CD8-positive, alpha-beta memory T cell (primary cell): ENCODE results near the gene ZBP1. TPM values are rescaled to one million over a fixed set of nuclear protein-coding genes. Genes with fewer than 3 reads are reported as not detected.

Experiments used
- CTCF ChIA-PET: fragments of 350-600 bp; sonication (Branson Sonifier 250); formaldehyde crosslinking; loops from one replicate; lab custom pipeline; 2021; ENCODE audit warnings: antibody characterized with exemption; lab: Charles Lee
- POLR2A ChIA-PET: fragments of 350-600 bp; sonication (Branson Sonifier 250); formaldehyde crosslinking; loops from one replicate; lab custom pipeline; 2021; ENCODE audit warnings: antibody characterized with exemption; lab: Charles Lee
- DNase-seq, 5 donors: peaks; one replicate each; pipeline versions ENCODE4 v3.0.0 to v3.0.0-alpha.2; 2020 to 2022; ENCODE audit warnings: mixed read lengths in 1 of 5
- H3K27ac ChIP-seq: one replicate; pipeline ENCODE4 v1.7.0; 2013; ENCODE audit warnings: low read depth, mild to moderate bottlenecking, low read length, moderate library complexity
- H3K27me3 ChIP-seq: 2 replicates; pipeline ENCODE4 v1.7.0; 2013; ENCODE audit warnings: low read length, mild to moderate bottlenecking; ENCODE audit not compliant: insufficient read depth, poor library complexity, severe bottlenecking
- H3K36me3 ChIP-seq: 2 replicates; pipeline ENCODE4 v1.7.0; 2013; ENCODE audit warnings: mild to moderate bottlenecking, low read length, moderate library complexity; ENCODE audit not compliant: insufficient read depth
- H3K4me1 ChIP-seq: 2 replicates; pipeline ENCODE4 v1.7.0; 2013; ENCODE audit warnings: mild to moderate bottlenecking, low read length, moderate library complexity; ENCODE audit not compliant: insufficient read depth
- H3K4me3 ChIP-seq: 2 replicates; pipeline ENCODE4 v1.7.0; 2013; ENCODE audit warnings: mild to moderate bottlenecking, low read length
- H3K9me3 ChIP-seq: 2 replicates; pipeline ENCODE4 v1.7.0; 2013; ENCODE audit warnings: mild to moderate bottlenecking, low read length
- H3K27ac Mint-ChIP-seq, 8 donors: one replicate each; pipeline ENCODE4 v1.8.0; 2020 to 2021; ENCODE audit warnings: mixed read lengths in 8 of 8, mild to moderate bottlenecking in 6 of 8, inconsistent platforms in 3 of 8, moderate library complexity in 3 of 8
- H3K27me3 Mint-ChIP-seq, 2 donors: one replicate each; pipeline ENCODE4 v1.8.0; 2020 to 2021; ENCODE audit warnings: mixed read lengths in 2 of 2, mild to moderate bottlenecking in 1 of 2, moderate library complexity in 1 of 2
- H3K36me3 Mint-ChIP-seq, 3 donors: one replicate each; pipeline ENCODE4 v1.8.0; 2020 to 2021; ENCODE audit warnings: mixed read lengths in 3 of 3, inconsistent platforms in 1 of 3, mild to moderate bottlenecking in 1 of 3
- H3K4me1 Mint-ChIP-seq, 3 donors: one replicate each; pipeline ENCODE4 v1.8.0; 2020 to 2021; ENCODE audit warnings: mixed read lengths in 3 of 3, inconsistent platforms in 1 of 3, mild to moderate bottlenecking in 1 of 3
- H3K4me3 Mint-ChIP-seq, 7 donors: one replicate each; pipeline ENCODE4 v1.8.0; 2020 to 2021; ENCODE audit warnings: mixed read lengths in 7 of 7, mild to moderate bottlenecking in 6 of 7, moderate library complexity in 4 of 7, inconsistent platforms in 2 of 7
- H3K9me3 Mint-ChIP-seq, 5 donors: one replicate each; pipeline ENCODE4 v1.8.0; 2020 to 2022; ENCODE audit warnings: mixed read lengths in 5 of 5, mild to moderate bottlenecking in 3 of 5, moderate library complexity in 2 of 5, inconsistent platforms in 1 of 5
- polyA plus RNA-seq: library from polyadenylated mRNA; unstranded; fragments of 300-500 nt; fragmentation: Illumina TruSeq; gene quantifications from one replicate; pipeline ENCODE4 v1.2.3, GENCODE V29; 2021
- total RNA-seq, 2 experiments: library from RNA; stranded (reverse); gene quantifications; one replicate each; pipeline ENCODE4 v1.2.3, GENCODE V29; 2021

The ZBP1 gene
- total and polyA plus RNA-seq, 3 experiments from 2014 or later: 1.8 to 14.6 (median 2.4) TPM

DNA sequence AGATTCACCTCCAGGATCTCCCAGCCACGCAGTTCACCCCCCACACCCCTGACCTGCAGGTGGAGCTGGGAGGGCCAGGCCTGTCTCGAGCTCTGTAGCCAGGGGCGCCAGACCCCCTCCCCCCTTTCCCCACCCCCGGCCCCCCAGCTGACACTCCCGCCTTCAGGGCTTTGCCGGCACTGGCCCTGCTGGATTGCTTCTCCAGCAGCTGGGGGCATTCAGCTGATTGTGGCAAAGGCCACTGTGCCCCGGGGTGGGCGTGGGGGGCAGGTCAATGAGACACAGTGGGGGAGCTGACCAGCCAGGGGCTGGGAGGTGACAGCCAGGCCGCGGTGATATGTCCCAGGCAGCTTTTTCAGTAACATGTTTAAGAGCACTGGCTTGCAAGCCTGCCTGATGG lies 22.2 kb downstream of the ZBP1 start:
- Mint-ChIP-seq H3K36me3 (no peaks in the 10 kb centered on the region), H3K4me1 (peaks cover 0 to 31% (median 6%) of the 10 kb centered on the region in 3 donors), H3K4me3 (no peak overlapping the region), H3K9me3 (no peaks in the 10 kb centered on the region), H3K27ac (peak overlapping the region in 2 of 8 donors; percentile 24 to 29), H3K27me3 (peaks cover 0 to 12% of the 10 kb centered on the region in 2 donors)
- Histone ChIP-seq H3K4me3 (no peak overlapping the region), H3K36me3 (no peaks in the 10 kb centered on the region), H3K4me1 (peaks cover 7% of the 10 kb centered on the region), H3K27ac (no peak overlapping the region), H3K9me3 (no peaks in the 10 kb centered on the region), H3K27me3 (no peaks in the 10 kb centered on the region)
- POLR2A ChIA-PET: interaction anchor here (1.2 kb wide), 1 partner anchor 20 kb away, joined by 3 read pairs; no protein-coding TSS in a partner anchor
- CTCF ChIA-PET: interaction anchor here (1.0 to 9.5 kb wide), 10 partner anchors 10 to 594 kb away, joined by 3 to 92 read pairs (median 4); partner anchors contain the start of genes PMEPA1 and ZBP1
- no peak for DNase-seq

- H3K4me3 Mint-ChIP-seq: peak overlapping the region in 2 of 7 donors; percentile 8 to 11
- no peaks in the 10 kb centered on the region for H3K36me3 ChIP-seq
- H3K9me3 Mint-ChIP-seq: no peaks in the 10 kb centered on the region
- no peak overlapping the region for H3K27ac ChIP-seq
- POLR2A ChIA-PET: no interaction called here
- H3K36me3 Mint-ChIP-seq: no peaks in the 10 kb centered on the region
- H3K27ac Mint-ChIP-seq: peak overlapping the region in 1 of 8 donors; percentile 35
- peaks cover 0 to 26% (median 5%) of the 10 kb centered on the region in 3 donors for H3K4me1 Mint-ChIP-seq
- CTCF ChIA-PET: interaction anchor here (0.6 to 9.5 kb wide), 28 partner anchors 10 to 1049 kb away, joined by 3 to 92 read pairs (median 4); partner anchors contain the start of genes PMEPA1 and ZBP1
- H3K27me3 Mint-ChIP-seq: peaks cover 0 to 10% of the 10 kb centered on the region in 2 donors
- H3K27me3 ChIP-seq: no peaks in the 10 kb centered on the region
- peaks cover 7% of the 10 kb centered on the region for H3K4me1 ChIP-seq
- no peaks in the 10 kb centered on the region for H3K9me3 ChIP-seq
- peak overlapping the region; percentile 34 for H3K4me3 ChIP-seq
- DNase-seq: peak; percentile 68 to 80 (median 74)
These were observed 23.0 kb downstream of the ZBP1 start for GRCh38 chr20:57596998-57597939.

GRCh38 chr20:57596358-57596757 lies 23.9 kb downstream of the ZBP1 start:
- H3K4me3 ChIP-seq: no peak overlapping the region
- Mint-ChIP-seq H3K27ac (no peak overlapping the region), H3K27me3 (peaks cover 0 to 8% of the 10 kb centered on the region in 2 donors), H3K9me3 (no peaks in the 10 kb centered on the region), H3K4me1 (peaks cover 0 to 20% (median 5%) of the 10 kb centered on the region in 3 donors), H3K36me3 (no peaks in the 10 kb centered on the region), H3K4me3 (peak overlapping the region in 1 of 7 donors; percentile 15)
- H3K9me3 ChIP-seq: no peaks in the 10 kb centered on the region
- no peak overlapping the region for H3K27ac ChIP-seq
- ChIA-PET CTCF (interaction anchor here (0.8 to 9.5 kb wide), 20 partner anchors 10 to 1048 kb away, joined by 3 to 92 read pairs (median 6); partner anchors contain the start of genes PMEPA1 and ZBP1), POLR2A (no interaction called here)
- no peak for DNase-seq
- no peaks in the 10 kb centered on the region for H3K36me3 ChIP-seq
- H3K27me3 ChIP-seq: no peaks in the 10 kb centered on the region
- peaks cover 7% of the 10 kb centered on the region for H3K4me1 ChIP-seq

DNA sequence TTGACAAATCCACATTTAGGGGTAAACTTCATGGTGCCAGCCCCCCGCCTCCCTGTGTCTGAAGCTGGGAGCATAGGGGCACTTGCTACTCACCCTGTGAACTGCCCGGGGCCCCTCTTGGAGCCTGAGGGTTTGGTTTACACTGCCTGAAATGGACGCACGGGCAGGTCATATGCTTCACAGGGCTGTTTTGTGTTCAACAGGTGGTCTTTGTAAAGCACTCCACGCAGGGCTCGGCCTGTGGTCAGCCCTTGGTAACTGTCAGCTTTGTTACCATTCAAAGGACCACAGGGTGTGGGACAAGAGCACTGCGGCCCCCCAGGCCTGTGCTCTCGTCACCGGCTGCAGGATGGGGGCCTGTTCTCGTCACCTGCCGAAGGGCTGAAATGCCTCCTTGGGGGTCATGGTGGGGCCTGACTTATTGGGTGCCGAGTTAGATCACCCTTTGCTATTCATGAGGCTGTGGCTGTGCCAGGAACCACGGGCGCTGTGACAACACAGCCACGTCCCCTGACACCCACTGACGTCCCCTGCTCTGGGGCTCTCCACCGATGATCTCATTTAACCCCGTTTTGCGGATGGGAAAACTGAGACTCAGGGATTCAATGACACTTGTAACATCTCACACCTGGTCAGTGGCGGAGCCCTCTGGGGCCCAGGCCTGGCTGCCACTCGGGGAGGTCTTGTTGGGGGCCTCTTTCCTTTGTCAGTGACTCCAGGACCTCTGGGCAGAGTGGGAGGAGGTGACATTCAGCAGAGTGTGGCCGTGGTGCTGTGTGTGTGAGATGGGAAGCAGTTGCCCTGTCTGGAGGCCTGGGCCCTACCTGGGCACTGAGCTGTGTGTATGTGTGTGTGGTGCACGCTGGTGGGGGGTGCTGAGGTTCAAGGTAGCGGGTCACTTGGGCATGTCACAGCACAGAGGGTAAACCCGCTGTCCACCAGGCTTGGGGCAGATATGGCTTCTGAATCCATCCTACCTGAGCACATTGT lies 24.9 kb downstream of the ZBP1 start:
- ChIA-PET POLR2A (no interaction called here), CTCF (interaction anchor here (0.8 to 9.5 kb wide), 19 partner anchors 11 to 1045 kb away, joined by 3 to 92 read pairs (median 7); partner anchors contain the start of gene ZBP1)
- H3K4me1 ChIP-seq: peaks cover 7% of the 10 kb centered on the region
- peak overlapping the region in 1 of 8 donors; percentile 17 for H3K27ac Mint-ChIP-seq
- H3K9me3 Mint-ChIP-seq: no peaks in the 10 kb centered on the region
- H3K27me3 ChIP-seq: no peaks in the 10 kb centered on the region
- no peaks in the 10 kb centered on the region for H3K36me3 ChIP-seq
- no peaks in the 10 kb centered on the region for H3K36me3 Mint-ChIP-seq
- H3K9me3 ChIP-seq: no peaks in the 10 kb centered on the region
- H3K27ac ChIP-seq: no peak overlapping the region
- no peak overlapping the region for H3K4me3 Mint-ChIP-seq
- H3K4me3 ChIP-seq: no peak overlapping the region
- no peak for DNase-seq
- peaks cover 0 to 9% of the 10 kb centered on the region in 2 donors for H3K27me3 Mint-ChIP-seq
- peaks cover 0 to 18% (median 4%) of the 10 kb centered on the region in 3 donors for H3K4me1 Mint-ChIP-seq

- CTCF ChIA-PET: interaction anchor here (0.9 to 9.5 kb wide), 9 partner anchors 25 to 1044 kb away, joined by 3 to 92 read pairs (median 4); partner anchors contain the start of gene ZBP1
These were observed 25.9 kb downstream of the ZBP1 start for GRCh38 chr20:57594092-57594951.

GRCh38 chr20:57593134-57593886 lies 26.9 kb downstream of the ZBP1 start:
- H3K27me3 Mint-ChIP-seq: peaks cover 0 to 9% of the 10 kb centered on the region in 2 donors
- no peak overlapping the region for H3K4me3 ChIP-seq
- no peaks in the 10 kb centered on the region for H3K36me3 Mint-ChIP-seq
- peak overlapping the region in 2 of 8 donors; percentile 27 to 66 for H3K27ac Mint-ChIP-seq
- CTCF ChIA-PET: interaction anchor here (2.7 to 4.3 kb wide), 2 partner anchors 617 to 1043 kb away, joined by 12 to 19 read pairs; no protein-coding TSS in a partner anchor
- H3K4me3 Mint-ChIP-seq: no peak overlapping the region
- H3K27me3 ChIP-seq: no peaks in the 10 kb centered on the region
- peaks cover 7% of the 10 kb centered on the region for H3K4me1 ChIP-seq
- POLR2A ChIA-PET: no interaction called here
- H3K27ac ChIP-seq: no peak overlapping the region
- peaks cover 0 to 13% (median 4%) of the 10 kb centered on the region in 3 donors for H3K4me1 Mint-ChIP-seq
- no peaks in the 10 kb centered on the region for H3K36me3 ChIP-seq
- DNase-seq: no peak
- no peaks in the 10 kb centered on the region for H3K9me3 Mint-ChIP-seq
- no peaks in the 10 kb centered on the region for H3K9me3 ChIP-seq

More at GRCh38 chr20:57594092-57594951, 25.9 kb downstream of the ZBP1 start:
- H3K9me3 Mint-ChIP-seq: no peaks in the 10 kb centered on the region
- POLR2A ChIA-PET: interaction anchor here (0.6 kb wide), 1 partner anchor 605 kb away, joined by 5 read pairs; no protein-coding TSS in a partner anchor
- peak overlapping the region in 4 of 8 donors; percentile 20 to 57 (median 33) for H3K27ac Mint-ChIP-seq
- DNase-seq: peak; percentile 22 to 65 (median 47)
- peaks cover 0 to 15% (median 4%) of the 10 kb centered on the region in 3 donors for H3K4me1 Mint-ChIP-seq
- no peak overlapping the region for H3K4me3 ChIP-seq
- H3K36me3 Mint-ChIP-seq: no peaks in the 10 kb centered on the region
- no peaks in the 10 kb centered on the region for H3K36me3 ChIP-seq
- no peaks in the 10 kb centered on the region for H3K27me3 ChIP-seq
- H3K27me3 Mint-ChIP-seq: peaks cover 0 to 9% of the 10 kb centered on the region in 2 donors
- H3K27ac ChIP-seq: no peak overlapping the region
- no peaks in the 10 kb centered on the region for H3K9me3 ChIP-seq
- no peak overlapping the region for H3K4me3 Mint-ChIP-seq
- peaks cover 7% of the 10 kb centered on the region for H3K4me1 ChIP-seq
